Measurements from ENCODE around the gene LPIN2. TPM values are rescaled to one million over a fixed set of nuclear protein-coding genes. Genes with fewer than 3 reads are reported as not detected.

Gene LPIN2
- total and polyA plus RNA-seq, 2 of the 13 experiments (the other 11 are each of a cell fraction or from before 2014, with no cell fraction given) = 46.0 to 119 TPM

- TF ChIP-seq, protein P1, sequence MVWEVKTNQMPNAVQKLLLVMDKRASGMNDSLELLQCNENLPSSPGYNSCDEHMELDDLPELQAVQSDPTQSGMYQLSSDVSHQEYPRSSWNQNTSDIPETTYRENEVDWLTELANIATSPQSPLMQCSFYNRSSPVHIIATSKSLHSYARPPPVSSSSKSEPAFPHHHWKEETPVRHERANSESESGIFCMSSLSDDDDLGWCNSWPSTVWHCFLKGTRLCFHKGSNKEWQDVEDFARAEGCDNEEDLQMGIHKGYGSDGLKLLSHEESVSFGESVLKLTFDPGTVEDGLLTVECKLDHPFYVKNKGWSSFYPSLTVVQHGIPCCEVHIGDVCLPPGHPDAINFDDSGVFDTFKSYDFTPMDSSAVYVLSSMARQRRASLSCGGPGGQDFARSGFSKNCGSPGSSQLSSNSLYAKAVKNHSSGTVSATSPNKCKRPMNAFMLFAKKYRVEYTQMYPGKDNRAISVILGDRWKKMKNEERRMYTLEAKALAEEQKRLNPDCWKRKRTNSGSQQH (CRISPR knock-in tag; IDR thresholded peaks at IDR 0.05; ENCODE audit: low read depth) = no peak
- TF ChIP-seq HMG20A (CRISPR knock-in tag; IDR thresholded peaks at IDR 0.05; ENCODE audit: borderline replicate concordance) (peak; percentile 87), ZNF775 (CRISPR knock-in tag; IDR thresholded peaks at IDR 0.05; ENCODE audit: borderline replicate concordance) (no peak), ZNF841 (CRISPR knock-in tag; IDR thresholded peaks at IDR 0.05; ENCODE audit: borderline replicate concordance) (no peak), ZNF282 (IDR thresholded peaks at IDR 0.05; ENCODE audit: partially characterized antibody) (no peak), ZNF367 (CRISPR knock-in tag; IDR thresholded peaks at IDR 0.05; ENCODE audit: borderline replicate concordance) (no peak), PHF21A (CRISPR knock-in tag; IDR thresholded peaks at IDR 0.05) (peak; percentile 86), ZNF232 (CRISPR knock-in tag; IDR thresholded peaks at IDR 0.05; ENCODE audit: borderline replicate concordance) (peak; percentile 33; the same call in 1 of the 2 replicates), ZNF451 (CRISPR knock-in tag; IDR thresholded peaks at IDR 0.05) (no peak), TFDP1 (CRISPR knock-in tag; IDR thresholded peaks at IDR 0.05; ENCODE audit: borderline replicate concordance) (0 out of 2 replicates have a peak, but pooled peaks have one; percentile 20), ZNF512B (CRISPR knock-in tag; IDR thresholded peaks at IDR 0.05; ENCODE audit: borderline replicate concordance) (peak; percentile 77; the same call in 1 of the 2 replicates), NFIB (CRISPR knock-in tag; IDR thresholded peaks at IDR 0.05; ENCODE audit: borderline replicate concordance) (no peak), CENPX (CRISPR knock-in tag; IDR thresholded peaks at IDR 0.05) (no peak), SALL2 (CRISPR knock-in tag; IDR thresholded peaks at IDR 0.05) (0 out of 2 replicates have a peak, but pooled peaks have one; percentile 42), KDM5B (CRISPR knock-in tag; IDR thresholded peaks at IDR 0.05; ENCODE audit: borderline replicate concordance) (no peak)
- TF ChIP-seq, protein P2, sequence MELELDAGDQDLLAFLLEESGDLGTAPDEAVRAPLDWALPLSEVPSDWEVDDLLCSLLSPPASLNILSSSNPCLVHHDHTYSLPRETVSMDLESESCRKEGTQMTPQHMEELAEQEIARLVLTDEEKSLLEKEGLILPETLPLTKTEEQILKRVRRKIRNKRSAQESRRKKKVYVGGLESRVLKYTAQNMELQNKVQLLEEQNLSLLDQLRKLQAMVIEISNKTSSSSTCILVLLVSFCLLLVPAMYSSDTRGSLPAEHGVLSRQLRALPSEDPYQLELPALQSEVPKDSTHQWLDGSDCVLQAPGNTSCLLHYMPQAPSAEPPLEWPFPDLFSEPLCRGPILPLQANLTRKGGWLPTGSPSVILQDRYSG (CRISPR knock-in tag; IDR thresholded peaks at IDR 0.05) = no peak
- TF ChIP-seq, protein P3, sequence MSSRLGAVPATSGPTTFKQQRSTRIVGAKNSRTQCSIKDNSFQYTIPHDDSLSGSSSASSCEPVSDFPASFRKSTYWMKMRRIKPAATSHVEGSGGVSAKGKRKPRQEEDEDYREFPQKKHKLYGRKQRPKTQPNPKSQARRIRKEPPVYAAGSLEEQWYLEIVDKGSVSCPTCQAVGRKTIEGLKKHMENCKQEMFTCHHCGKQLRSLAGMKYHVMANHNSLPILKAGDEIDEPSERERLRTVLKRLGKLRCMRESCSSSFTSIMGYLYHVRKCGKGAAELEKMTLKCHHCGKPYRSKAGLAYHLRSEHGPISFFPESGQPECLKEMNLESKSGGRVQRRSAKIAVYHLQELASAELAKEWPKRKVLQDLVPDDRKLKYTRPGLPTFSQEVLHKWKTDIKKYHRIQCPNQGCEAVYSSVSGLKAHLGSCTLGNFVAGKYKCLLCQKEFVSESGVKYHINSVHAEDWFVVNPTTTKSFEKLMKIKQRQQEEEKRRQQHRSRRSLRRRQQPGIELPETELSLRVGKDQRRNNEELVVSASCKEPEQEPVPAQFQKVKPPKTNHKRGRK (CRISPR knock-in tag; IDR thresholded peaks at IDR 0.05) = no peak
- TF ChIP-seq, protein P4, sequence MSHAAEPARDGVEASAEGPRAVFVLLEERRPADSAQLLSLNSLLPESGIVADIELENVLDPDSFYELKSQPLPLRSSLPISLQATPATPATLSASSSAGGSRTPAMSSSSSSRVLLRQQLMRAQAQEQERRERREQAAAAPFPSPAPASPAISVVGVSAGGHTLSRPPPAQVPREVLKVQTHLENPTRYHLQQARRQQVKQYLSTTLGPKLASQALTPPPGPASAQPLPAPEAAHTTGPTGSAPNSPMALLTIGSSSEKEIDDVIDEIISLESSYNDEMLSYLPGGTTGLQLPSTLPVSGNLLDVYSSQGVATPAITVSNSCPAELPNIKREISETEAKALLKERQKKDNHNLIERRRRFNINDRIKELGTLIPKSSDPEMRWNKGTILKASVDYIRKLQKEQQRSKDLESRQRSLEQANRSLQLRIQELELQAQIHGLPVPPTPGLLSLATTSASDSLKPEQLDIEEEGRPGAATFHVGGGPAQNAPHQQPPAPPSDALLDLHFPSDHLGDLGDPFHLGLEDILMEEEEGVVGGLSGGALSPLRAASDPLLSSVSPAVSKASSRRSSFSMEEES (CRISPR knock-in tag; IDR thresholded peaks at IDR 0.05) = peak; percentile 45; the same call in 1 of the 2 replicates
These were observed 28.2 kb downstream of the LPIN2 start (continued) for GRCh38 chr18:2984703-2985261.

Data from HepG2 (cell line).